HuH-7.5 (cell line): ENCODE results near the gene PARP9.

Experiments
- DNase-seq: peaks from one replicate; pipeline ENCODE4 v3.0.0; 2011; ENCODE audit warnings: low spot score

The PARP9 gene

GRCh38 chr3:122484985-122485384, 79.1 kb downstream of the PARP9 start:
- DNase-seq, result no peak

GRCh38 chr3:122481390-122481789, 82.7 kb downstream of the PARP9 start:
- no peak for DNase-seq
